ENCODE measurements around the gene LSM11.

GRCh38 chr5:157741131-157741530 is 2.4 kb upstream of the LSM11 start:
- TF ChIP-seq CTCF (IDR thresholded peaks at IDR 0.05; ENCODE audit: low read depth, low read length) = no peak
- no peak for TF ChIP-seq EZH2phosphoT487 (IDR thresholded peaks at IDR 0.05; ENCODE audit: low read depth)

Data from OCI-LY3 (cell line).